HG02623 (cell line): ENCODE measurements around the gene ABHD17A.

Experiments used
- ATAC-seq: cut with Tn5 transposase; IDR thresholded peaks from one replicate; pipeline ENCODE4 v1.9.1; 2021; ENCODE audit warnings: moderate library complexity; ENCODE audit not compliant: unreplicated experiment

ABHD17A gene

DNA sequence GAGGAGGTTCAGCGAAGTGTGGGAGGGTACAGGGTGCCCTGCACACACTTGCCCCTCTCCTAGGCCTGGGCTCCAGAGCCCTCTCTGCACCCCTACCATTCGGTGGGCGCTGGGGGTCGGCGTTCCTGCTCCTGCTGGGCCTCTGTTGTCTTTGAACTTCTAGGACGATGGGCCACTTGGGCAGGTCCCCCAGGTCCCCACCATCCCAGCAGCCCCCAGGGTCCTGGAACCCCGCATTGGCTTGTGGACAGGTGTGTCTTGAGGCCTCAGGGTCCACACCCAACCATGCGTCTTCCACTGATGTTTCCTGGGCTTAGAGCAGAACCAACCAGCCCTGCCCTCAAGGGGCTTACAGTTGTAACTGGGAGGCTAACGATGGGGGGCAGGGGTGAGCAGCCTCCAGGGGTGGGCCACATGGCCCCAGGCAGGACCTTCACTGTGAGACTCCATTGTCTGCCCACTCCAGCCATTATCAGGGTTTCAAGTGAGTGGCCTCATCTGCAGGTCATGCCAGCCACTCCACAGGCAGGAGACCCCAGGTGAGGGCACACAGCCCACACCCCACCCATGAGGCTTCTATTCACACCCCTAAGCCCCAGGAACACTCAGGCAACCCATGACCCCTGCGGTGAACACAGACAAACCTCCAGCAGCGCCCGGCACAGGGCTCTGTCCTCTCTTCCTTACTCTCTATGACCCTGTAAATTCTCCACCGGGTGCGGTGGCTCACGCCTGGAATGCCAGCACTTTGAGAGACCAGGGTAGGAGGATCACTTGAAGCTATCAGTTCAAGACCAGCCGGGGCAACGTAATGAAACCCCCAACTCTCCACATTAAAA is 19.9 kb downstream of the ABHD17A start:
- no peak for ATAC-seq

DNA sequence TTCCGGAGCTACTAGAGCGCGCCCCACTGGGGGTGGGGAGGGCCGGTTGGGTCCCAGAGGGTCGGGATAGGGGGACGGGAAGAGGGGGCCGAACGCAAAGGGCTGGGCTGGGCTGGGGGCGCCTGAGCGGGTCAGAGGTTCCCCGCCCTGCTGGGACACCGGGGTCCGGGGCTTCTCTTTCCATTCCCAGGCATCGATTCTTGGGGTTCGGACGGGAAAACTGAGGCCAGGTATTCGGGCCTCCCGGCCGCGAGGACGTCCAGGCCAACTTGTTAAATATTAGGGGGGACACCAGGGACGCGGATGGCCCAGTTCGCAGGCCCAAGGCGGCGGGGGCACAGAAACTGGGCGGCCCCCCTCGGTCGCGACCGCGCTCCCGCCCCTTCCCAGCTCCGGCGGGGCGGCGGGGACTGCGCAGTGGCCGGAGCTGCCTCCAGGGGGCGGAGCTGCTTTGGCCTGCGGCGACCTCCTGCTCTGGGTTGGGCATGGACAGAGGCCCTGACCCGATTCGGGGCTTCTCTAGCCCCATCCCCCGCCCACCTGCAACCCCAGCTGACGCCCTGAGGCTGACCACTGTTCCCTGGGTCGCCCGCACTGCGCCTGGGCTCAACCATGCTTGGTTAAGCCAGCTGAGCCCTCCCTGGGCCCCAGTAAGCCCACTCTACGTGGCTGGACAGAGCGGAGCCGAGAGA is 20.7 kb downstream of the ABHD17A start:
- ATAC-seq = no peak

DNA sequence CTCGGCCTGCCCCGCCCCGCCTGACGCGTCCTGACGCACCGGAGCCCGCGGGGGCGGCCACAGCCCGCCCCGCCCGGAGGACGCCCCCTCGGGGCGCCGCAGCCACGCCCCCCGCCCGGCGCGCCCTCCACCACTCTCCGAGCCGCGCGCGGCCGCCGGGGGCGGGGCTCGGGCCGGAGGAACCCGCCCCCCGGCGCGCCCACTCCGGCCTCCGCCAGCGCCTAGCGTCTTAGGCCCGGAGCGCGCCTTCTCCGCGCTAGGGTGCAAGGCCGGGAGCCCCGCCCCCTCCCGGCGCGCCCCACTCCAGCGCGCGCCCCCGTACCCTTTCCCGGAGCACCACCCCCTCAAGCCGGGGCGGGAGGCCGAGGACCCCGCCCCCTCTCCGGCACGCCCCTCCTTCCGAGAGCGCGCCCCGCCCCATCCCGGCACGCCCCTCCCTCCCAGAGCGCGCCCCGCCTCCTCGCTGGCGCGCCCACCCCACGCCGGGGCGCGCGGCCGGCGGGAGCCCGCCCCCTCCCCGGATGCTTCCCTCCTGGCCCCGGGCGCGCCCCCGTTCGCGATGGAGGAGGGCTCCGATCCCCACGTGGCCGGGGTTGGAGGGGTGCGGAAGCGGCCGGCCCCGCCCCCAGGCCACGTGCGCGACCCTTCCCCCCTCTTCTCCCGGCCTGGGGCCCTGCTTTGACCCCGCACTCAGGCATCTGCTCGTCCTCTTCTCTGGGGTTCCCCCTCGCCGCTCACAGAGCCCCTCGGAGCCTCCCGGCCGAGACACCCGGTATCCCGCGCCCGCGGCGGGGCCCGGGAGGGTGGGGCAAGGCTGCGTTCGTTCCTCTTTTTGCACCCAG is 21.4 kb downstream of the ABHD17A start:
- ATAC-seq = peak; percentile 44

DNA sequence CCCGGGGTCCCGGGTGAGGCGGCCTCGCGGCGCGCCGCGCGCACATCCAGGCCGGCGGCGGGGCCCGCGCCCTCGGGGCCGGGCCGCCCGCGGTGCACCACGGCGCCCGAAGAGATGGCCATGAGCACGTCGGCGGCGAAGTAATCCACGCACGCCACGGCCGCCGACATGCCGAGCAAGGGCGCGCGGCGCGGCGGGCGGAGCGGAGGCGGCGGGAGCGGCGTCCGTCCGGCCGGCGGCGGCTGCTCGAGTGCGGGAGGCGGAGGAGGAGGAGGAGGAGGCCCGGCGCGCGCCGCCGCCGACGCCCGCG is 22.0 kb downstream of the ABHD17A start, which contains the start of gene KLF16:
KLF16 (minus strand) TSS at position 252 of the 310 bp plus-strand sequence; CDS start at position 170, 82 bp downstream.
- peak; percentile 5 for ATAC-seq

DNA sequence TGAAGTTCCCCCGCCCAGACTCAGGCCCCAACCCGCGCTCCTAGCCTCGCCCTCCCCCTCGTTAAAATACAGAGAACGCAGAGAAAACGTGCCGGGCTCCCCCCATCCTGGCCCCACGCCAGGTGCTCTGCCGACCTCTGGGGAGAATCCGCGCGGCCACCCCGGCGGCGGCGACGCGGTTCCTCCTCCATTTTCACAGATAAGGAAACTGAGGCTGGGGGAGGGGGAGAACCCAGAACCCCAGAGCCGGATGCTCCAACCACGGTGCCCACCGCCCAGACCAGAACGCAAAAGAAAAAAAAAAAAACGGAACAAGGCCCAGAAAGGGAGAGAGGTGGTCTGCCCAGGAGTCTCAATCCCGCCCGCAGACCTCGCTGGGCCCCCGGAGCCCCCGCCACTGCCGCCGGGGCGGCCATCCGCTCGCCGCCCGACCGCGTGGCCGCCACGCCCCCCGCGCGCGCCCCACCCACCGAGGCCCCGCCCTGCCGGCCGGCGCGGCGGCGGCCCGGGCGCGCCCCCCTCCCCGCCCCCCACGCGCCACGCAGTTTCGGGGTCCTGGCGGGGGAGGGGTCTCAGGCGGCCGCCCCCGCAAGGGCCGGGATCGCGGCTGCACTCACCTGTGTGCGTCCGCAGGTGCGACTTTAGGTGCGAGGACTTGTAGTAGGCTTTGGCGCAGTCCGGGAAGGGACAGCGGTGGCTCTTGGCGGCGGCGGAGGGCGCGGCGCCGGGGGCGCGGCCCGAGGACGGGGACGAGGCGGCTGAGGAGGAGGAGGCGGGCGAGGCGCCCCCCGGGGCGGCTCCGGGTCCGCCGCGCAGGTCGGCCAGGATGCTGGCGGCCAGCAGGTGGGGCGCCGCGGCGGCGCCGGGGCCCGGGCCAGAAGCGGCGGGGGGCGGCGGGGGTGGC is 22.6 kb downstream of the ABHD17A start:
- no peak for ATAC-seq

DNA sequence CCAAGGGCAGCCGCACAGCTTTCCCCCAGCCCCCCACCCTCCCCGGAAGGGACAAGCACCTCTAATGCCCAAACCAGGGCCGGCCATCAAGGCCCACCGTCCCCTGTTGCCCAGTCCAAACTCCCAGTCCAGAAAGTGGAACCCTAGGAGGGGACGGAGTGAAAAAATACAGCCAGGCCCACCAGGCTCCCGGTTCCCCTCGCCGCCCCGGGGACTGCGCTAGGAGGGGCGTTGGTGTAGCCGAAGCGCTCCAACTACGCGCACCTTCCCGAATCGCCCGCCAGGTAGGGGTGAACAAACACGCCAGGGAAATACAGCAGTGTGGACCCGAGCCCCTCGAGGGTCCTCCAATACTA is 23.2 kb downstream of the ABHD17A start:
- ATAC-seq = no peak

DNA sequence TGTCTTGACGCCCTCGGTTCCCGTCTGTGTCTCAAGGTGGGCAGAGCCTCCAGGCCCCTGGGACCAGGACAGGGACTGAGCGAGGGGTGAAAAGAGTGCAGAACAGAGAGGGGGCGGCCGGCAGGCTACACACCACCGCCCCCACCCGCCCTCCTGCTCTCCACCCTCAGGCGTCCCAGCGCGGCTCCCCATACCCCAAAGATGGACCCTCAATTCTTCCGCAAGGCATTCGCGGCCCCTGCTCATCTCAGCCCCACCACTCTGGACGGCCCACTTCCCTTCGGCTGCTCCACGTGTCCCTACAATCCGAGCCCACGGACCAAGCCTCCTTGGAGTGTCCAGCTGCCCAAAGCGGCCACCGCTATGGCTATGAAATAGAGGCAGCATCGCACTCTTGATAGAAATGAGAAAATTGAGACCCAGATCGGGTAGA is 23.7 kb downstream of the ABHD17A start:
- no peak for ATAC-seq

DNA sequence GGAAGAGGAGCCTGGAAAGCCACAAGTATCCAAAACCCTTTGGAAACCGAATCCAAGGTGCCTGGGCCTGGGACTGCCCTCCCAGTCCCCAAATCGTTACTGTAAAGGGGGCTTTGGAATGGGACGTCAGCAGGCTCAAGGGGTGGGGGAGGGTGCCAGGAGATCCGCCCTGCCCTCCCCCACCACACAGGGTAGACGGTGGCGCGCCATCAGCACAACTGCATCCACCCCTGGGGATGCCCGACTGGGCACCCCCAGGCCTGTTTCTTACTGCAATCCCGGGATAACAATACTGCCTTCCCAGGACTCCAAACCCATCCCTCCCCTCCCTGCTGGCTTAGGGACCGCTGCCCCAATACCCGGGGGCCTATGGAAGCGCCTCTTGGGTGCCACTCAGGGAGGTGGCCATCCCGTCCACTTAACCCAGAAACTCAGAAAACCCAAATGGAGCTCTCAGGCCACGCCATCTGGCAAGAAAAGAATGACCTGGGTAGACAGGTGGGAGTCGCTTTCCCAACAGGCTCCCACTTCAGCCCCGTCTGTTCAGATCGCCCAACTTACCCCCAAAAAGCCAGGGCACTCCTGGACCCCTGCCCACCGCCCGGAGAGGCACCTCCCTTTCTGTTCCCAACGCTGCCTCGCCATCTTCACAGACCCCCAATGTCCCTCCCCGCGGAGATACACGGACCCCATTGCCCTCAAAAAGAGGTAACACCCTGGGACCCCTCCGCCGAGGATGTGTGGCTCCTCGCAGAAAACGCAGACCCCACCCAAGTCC is 24.3 kb downstream of the ABHD17A start:
- ATAC-seq = no peak

DNA sequence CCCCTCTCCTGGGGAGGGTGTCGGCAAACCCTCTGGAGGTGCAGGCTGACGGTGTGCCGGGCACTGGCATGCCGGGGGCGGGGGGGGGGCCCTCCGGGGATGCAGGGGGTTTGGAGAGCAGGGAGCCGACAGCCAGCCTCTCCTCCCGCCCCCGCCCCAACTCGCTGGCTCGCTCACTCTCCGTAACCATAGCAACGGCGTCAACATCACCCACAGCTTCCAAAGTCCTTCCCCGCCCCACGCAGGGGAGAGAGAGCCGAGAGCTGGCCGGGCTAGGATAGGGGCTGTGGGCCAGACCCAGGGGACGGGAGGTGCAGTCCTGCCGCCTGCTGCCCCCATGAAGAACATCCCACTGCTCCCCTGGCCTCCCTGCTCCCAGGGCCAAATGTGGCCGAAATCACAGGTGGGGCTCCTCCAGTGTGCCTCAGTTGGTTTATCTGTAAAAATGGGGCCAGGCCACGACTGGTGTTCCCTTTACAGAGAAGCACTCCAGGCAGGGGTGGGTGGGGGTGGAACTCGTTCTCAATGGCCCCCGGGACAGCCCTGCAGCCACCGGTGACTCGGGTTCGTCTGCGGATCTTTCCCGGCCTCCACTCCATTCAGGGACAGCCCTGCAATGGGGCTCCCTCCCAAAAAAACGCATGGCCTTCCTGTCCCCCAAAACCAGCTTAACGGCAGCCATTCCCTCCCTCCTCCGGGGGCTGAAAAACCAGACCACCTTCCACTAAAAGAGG is 25.1 kb downstream of the ABHD17A start:
- no peak for ATAC-seq

DNA sequence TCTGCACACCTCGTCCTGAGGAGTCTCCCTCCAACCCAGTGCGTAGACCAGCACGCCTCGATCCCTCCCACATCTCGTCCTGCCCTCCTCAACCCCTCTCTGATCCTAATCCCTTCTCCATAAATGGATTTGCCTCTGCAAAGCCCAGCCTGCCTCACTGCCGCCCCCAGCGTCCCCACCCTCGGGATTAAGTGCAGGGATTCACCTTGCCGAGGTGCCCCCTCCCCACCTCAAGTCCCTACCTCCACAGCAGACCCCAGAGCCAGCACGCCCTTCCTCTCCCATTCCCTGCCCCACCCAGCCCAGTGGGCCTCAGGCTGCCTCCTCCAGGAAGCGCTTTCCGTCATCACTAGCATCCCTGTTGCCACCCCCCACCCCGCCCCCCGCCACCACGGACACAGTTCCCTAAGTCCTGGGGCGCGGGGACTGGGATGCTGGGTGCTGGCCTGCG is 25.9 kb downstream of the ABHD17A start:
- no peak for ATAC-seq

DNA sequence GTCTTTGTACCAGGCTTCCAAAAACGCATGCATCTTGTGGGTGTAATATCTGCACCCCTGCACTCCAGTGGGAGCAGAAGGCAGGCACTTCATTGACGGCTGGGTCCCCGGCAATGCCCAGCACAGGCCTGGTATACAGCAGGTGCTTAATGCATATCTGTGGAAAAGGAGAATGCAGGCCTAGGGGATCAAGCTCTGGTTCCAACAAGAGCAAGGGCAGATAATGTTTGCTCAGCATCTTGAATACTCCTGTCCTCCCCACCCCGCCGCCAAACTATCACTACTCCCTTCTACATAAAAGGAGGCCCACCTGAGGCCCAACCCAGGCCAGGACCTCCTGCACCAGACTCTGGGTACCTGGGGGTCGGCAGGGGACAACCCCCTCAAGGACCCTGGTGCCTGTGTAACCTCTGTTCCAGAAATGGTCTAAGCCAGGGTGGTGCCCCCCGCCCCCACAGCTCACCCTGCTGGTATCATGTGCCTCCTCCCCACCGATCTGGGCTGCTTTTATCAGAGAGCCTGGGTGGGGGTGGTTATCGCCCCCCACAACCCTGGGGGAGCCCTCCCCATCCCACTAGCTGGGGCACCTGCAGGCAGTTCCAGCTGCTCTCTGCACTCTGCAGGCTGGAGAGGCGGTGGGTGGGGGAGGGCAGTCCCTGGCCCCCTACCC is 26.7 kb downstream of the ABHD17A start:
- no peak for ATAC-seq

DNA sequence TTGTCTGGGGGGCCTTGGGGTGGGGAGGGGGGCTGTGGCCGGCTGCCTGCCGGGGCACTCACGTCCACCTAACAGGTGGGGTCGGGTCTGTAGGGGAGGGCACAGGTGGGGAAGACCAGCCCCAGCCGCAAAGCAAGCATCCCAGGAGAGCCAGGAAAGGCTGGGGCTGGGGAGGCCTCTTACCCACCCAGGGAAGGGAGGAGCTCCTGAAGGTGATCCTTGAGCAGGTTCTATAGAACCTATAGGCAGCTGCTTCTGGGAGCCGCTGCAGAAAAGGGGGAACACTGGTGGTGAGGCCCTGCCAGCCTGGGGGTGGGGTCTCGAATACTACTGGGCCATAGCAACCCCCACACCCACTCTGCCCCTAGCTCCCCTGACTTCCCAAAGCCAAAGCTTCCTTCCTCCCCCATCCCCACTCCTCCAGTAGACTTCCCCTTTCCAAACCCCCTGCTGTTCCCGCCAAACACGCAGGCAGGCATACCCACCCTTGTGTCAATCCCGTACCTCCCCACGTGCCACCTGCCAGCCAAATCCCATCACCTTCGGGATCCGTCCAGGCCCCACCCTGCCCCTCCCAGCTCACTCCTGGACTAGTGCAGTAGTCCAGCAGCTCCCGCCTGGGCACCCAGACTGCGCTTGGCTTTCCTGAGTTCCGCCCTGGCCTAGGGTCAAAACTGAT is 27.5 kb downstream of the ABHD17A start:
- no peak for ATAC-seq

DNA sequence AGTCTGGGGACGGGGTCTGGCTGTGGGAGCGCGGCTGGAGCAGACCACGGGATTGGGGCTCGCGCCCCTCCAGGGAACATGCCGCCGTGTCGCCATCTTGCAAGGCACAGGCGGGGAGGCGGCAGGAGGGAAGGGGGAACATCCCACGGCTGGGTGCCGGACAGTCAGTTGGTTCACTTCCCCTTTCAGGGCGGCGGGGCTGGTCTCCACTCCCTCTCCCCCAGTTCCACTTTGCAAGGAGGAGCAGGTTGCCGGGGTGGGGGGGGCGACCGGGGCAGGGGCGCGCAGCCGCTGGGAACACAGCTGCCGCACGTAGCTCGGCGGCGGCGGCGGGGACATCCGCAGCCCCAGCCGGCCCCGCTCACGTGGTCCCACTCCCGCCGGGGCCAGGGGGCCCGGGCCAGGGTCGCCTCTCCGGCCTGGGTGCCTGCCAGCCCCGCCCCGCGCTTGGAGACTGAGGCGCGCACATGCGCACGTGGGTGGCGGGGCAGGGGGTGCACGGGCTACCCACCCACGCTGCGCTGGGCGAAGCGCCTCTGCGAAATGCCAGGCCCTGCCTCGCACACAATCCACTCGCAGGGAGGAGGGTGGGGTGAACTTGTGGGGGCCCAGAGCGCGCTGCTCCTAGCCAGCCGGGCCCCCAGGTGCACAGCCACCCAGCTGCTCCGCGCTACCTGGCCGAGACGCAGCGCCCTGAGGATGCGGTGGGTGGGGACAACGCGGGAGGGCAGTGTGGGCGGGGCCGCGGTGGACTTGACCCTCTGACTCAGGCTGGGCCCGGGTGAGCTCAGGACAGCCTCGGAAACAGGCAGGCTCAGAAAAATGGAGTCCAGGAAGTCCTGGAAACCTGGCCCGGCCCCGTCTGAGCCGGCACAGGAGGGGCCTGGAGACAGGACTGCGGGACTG is 28.3 kb downstream of the ABHD17A start:
- ATAC-seq = no peak

DNA sequence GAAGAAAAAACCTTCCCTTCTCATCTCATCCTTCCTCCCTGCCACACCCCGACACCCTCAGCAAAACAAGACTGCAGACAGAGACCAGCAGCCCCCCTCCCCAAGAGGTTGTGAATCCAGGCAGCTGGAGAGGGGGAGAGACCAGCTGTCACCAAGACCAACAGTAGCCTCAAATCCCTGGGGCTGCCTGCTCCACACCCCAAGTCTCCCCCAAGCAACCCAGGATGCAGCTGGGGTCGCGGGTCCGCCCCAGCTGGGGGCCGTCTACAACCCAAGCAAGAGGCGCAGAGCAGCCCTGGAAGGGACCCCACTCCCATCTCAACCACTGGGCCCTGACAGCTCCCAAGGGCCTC is 29.0 kb downstream of the ABHD17A start:
- ATAC-seq = no peak

DNA sequence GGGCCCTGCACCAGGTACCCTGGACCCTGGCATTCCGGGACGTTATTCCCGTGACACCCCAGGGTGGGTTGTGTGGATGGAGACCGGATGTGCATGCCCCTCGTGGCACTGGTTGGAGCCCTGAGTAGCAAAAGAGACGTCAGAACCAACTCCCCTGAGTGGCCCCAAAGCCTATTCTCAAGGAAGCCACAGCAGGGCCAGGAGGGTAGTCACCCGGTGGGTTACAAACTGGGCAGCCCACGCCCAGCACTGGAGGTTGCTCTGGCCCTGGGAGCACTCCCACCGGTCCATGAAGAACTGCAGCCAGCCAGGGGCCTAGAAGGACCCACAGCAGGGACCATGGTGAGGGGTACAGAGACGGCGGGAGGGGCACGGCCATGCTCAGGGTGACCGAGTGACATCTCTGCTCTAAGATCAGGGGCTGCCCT is 29.5 kb downstream of the ABHD17A start:
- no peak for ATAC-seq

DNA sequence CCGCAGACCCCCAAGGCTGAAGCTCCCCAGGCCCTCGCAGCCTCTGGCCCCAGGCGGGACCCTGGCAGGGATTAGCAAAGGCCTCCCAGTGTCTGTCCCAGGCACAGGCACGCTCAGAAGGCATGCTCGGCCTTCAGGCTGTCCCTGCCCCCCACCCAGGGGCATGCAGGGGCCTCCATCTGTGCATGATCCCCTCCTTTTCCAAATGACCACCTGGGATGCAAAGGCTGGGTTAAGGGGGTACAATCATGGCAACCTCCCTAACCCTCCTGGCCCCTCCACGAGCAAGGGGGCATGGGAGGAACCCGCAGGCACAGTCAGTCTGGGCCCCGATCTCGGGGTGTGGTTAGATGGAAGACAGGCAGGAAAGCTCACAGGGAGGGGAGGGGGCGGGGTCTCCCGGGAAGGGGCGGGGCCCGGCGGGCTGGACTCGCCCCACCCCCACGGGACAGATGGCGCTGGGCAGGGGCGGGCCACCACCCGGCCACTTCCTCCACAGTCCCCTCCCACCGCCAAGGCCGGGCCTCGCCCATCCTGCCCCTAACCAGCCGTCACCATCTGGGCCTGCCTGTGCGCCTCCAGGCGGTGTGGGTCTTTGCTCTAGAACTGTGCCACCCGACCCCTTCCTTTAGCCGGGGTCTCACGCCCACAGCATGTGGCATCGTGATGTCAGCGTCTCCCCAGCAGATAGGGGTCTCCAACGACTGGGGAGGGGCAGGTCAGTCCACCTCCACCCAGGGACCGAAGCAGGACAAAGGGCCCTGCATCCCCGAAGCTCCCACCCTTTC is 30.1 kb downstream of the ABHD17A start:
- peak; percentile 48 for ATAC-seq
